GM12875 (cell line): ENCODE measurements around the gene BRAT1.
"Not testable (repeated sequence)": the region's sequence is repeated elsewhere in the genome, so short reads cannot be mapped to it uniquely, and the experiment has no call there.

Source experiments
- H3K4me3 ChIP-seq: one replicate; pipeline ENCODE4 v1.5.1; 2011; ENCODE audit warnings: low read depth, low read length, control low read depth
- TF ChIP-seq, protein P1 (sequence below): IDR thresholded peaks from 2 replicates; pipeline ENCODE4 v1.5.1; 2011; ENCODE audit warnings: low read depth, mild to moderate bottlenecking, control low read depth, inconsistent platforms, low read length, moderate library complexity, borderline replicate concordance; ENCODE audit not compliant: insufficient read depth

The BRAT1 gene

DNA sequence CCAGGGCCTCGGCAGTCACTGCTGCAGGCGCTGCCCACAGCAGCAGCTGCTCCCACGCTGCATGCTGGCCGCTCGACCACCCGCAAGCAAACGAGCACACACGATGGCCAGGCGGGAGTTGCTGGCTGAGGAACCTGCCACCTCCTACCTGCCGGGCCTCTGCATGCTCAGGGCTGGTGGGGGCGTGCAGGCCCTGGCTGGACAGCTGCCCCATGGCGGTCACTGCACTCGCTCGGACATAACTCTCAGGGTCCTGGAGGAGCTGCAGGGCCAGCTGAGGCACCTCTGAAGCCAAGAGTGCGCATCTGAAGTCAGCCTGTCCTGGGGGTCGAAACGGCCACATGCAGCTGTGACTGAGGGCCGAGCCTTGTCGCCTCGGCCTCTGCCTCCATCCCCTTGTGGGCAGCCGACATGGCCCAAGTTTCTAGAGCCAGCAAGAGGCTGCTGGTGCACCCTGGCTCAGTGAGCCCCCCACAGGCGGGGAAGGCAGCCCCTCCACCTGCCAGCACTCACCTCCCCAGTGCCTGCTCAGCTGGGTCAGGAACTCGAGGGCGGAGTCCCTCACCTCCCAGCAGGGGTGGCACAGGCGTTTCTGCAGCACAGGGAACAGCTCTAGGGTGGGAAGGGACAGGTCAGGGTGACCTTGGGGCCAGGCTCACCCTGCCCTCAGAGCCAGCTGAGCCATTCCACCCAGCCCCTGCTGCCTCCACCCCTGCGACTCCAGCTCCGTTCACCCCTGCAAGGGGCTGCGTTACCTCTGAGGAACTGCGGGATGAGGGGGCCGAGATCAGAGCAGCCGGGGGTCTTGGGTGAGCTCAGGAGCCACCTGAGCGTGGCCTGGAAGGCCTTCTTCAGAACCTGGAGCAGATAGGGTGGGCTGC lies 16.1 kb downstream of the BRAT1 start:
- H3K4me3 ChIP-seq: no peak overlapping the region
- TF ChIP-seq, protein P1, sequence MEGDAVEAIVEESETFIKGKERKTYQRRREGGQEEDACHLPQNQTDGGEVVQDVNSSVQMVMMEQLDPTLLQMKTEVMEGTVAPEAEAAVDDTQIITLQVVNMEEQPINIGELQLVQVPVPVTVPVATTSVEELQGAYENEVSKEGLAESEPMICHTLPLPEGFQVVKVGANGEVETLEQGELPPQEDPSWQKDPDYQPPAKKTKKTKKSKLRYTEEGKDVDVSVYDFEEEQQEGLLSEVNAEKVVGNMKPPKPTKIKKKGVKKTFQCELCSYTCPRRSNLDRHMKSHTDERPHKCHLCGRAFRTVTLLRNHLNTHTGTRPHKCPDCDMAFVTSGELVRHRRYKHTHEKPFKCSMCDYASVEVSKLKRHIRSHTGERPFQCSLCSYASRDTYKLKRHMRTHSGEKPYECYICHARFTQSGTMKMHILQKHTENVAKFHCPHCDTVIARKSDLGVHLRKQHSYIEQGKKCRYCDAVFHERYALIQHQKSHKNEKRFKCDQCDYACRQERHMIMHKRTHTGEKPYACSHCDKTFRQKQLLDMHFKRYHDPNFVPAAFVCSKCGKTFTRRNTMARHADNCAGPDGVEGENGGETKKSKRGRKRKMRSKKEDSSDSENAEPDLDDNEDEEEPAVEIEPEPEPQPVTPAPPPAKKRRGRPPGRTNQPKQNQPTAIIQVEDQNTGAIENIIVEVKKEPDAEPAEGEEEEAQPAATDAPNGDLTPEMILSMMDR: no peak

DNA sequence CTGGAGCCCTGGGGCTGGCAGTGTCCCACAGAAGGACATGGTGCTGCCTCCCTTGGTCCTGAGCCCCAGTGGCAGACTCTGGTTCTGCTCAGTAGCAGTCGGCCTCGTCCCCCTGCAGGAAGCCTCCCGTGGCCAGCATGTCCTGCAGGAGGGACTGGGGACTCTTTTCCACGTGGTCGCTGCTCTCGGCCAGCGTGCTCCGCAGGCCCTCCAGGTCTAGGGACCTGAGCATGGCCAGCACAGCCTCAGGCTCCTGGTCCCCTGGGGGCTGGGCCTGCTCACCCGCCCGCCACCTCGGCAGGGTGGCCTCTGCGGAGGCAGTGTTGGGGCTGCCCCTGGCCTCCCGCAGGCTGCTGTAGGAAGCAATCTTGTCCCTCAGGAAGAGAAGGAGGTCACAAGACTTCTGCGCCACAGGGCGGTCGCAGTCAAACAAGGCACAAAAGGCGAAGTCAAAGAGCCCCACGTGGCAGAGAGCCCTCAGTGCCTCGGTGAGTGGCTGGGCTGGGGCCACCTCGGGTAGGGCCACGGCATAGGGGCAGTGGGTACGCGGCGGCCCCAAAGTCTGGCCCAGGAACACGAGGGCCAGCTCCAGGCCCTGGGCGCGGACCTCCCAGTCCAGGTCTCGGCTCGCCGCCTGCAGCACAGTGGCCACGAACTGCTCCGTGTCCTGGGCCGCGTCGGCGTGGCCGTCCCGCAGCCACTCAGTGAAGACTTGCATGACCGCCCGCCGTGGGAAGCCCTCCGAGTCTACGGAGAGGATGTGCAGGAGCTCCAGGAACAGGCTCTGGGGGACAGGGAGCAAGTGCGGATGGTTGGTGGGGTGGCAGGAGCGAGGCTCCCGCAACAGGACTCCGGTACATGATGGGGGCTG lies 17.1 kb downstream of the BRAT1 start:
- TF ChIP-seq, protein P1: no peak
- H3K4me3 ChIP-seq: no peak overlapping the region

DNA sequence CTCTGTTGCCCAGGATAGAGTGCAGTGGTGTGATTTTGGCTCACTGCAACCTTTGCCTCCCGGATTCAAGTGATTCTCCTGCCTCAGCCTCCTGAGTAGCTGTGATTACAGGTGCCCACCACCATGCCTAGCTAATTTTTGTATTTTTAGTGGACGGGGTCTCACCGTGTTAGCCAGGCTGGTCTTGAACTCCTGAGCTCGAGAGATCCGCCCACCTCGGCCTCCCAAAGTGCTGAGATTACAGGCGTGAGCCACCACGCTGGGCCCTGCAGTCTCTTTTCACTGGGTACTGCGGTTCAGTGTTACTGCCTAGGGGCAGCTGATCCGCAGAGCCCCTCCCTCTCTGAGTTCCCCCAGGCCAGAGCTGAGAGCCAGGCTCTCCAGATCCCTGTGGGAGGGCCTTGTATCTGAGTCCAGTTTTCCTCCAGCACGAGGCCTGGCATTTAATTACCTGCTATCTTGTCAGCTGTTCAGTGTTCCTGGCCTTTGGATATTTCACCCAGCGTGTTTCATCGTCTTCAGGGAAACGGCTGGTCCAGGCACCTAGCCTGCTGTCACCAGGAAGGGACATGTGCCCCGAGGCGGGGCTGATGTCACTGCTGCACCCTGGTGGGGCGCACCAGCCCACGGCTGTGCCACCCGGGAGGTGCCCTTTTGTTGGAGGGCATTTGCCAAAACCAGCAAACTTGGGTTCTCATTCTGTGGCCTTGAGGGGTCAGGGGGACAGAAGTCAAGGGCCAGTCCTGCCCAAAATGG lies 19.3 kb downstream of the BRAT1 start:
- not testable (repeated sequence) for H3K4me3 ChIP-seq

DNA sequence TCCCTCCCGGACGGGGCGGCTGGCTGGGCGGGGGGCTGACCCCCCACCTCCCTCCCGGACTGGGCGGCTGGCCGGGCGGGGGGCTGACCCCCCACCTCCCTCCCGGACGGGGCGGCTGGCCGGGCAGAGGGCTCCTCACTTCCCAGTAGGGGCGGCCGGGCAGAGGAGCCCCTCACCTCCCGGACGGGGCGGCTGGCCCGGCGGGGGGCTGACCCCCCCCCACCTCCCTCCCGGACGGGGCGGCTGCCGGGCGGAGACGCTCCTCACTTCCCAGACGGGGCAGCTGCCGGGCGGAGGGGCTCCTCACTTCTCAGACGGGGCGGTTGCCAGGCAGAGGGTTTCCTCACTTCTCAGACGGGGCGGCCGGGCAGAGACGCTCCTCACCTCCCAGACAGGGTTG lies 21.1 kb downstream of the BRAT1 start:
- H3K4me3 ChIP-seq: not testable (repeated sequence)

DNA sequence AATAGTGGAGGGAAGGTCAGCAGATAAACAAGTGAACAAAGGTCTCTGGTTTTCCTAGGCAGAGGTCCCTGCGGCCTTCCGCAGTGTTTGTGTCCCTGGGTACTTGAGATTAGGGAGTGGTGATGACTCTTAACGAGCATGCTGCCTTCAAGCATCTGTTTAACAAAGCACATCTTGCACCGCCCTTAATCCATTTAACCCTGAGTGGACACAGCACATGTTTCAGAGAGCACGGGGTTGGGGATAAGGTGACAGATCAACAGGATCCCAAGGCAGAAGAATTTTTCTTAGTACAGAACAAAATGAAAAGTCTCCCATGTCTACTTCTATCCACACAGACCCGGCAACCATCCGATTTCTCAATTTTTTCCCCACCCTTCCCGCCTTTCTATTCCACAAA lies 21.8 kb downstream of the BRAT1 start:
- H3K4me3 ChIP-seq: not testable (repeated sequence)

DNA sequence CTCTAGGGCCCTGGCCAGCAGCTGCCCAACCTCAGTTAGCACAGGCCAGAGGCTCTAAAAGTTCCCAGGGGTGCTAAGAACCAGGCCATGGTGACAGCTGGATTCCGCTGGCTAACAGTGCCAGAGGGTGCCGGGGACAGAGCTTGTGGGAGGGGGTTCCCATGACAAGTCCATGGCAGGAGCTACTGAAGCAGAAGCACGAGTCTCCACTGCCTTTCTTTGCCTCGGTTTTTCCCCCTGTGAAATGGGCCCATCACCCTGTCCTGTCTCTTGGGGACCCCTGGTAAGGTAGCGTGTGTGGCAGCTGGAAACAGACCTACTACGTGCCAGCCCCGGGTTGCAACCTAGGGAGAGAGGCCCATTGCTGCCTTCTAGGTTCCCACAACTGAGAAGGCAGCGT lies 22.5 kb downstream of the BRAT1 start:
- H3K4me3 ChIP-seq: not testable (repeated sequence)

DNA sequence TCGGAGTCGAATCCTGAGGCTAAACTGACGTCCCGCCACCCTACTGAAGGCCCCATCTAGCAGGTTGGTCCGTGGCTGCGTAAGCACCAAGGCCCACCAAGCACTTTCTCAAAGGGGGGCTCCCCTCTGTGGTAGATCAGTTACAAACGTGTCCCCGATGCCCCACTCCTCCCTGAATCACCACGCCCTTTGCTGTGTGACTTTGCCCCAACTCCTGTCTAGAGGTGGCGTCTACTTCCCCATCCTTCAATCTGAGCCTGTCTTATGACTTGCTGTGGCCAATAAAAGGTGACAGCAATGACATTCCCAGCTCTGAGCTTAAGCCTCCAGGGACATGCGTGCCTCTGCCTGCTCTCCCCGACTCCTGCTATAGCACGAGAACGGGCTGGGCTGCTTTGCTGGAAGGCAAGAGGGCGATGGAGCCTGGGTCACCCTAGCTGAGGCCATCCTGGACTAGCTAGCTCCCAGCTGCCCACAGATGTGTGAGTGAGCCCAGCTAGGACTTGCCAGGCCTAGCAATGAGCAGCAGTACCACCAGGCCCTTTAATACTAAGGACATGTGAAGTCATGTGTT lies 23.0 kb downstream of the BRAT1 start:
- H3K4me3 ChIP-seq: not testable (repeated sequence)

DNA sequence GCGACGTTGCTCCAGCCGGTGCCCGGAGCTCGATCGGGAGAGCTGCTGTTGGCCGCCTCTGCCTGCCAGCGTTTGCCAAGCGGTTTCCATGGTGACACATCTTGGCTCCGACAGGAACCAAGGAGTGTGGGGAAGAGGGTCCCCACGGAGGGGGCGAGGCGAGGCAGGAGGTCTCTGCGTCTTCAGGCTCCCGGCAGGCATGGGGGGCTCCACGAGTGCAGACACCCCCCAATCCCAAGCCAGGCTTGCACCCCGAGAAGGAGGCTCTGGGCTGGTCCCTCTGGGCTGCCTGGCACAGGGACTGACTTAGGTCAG lies 23.6 kb downstream of the BRAT1 start:
- not testable (repeated sequence) for H3K4me3 ChIP-seq

DNA sequence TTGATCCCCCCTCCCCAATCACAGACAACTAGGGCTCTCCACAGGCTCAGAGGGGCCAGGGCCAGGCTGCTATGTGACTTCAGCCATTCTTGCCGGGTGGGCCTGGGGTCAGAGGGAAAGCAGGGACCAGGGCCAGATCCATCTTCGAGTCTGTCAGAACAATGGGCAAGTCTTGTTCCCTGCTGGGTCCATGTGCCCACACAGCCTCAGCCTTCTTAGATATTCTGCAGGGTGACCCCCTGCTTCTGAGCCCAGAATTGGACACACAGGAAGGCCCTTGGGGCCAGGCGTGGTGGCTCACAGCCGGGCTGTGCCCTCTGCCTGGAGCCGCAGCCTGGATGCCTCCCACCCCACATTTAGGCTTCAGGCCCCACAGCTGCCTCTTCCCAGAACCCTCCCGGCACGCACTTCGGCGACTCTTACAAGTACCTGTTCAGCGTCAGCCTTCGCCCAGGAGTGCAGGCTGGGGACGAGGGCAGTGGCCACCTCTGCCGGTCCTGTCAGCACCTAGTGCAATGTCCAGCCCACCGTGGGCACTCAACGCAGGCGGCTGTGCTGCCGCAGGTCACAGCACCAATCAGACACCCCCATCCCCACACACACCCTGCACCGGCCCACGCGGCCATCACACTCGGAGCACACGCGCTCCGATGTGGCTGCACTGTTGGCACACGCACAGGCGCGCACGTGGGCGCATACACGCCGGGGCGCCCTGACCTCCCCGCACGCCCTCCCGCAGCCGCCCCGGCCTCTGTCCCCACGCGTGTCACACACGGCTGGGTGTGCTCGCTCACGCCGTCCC lies 24.1 kb downstream of the BRAT1 start:
- not testable (repeated sequence) for H3K4me3 ChIP-seq

DNA sequence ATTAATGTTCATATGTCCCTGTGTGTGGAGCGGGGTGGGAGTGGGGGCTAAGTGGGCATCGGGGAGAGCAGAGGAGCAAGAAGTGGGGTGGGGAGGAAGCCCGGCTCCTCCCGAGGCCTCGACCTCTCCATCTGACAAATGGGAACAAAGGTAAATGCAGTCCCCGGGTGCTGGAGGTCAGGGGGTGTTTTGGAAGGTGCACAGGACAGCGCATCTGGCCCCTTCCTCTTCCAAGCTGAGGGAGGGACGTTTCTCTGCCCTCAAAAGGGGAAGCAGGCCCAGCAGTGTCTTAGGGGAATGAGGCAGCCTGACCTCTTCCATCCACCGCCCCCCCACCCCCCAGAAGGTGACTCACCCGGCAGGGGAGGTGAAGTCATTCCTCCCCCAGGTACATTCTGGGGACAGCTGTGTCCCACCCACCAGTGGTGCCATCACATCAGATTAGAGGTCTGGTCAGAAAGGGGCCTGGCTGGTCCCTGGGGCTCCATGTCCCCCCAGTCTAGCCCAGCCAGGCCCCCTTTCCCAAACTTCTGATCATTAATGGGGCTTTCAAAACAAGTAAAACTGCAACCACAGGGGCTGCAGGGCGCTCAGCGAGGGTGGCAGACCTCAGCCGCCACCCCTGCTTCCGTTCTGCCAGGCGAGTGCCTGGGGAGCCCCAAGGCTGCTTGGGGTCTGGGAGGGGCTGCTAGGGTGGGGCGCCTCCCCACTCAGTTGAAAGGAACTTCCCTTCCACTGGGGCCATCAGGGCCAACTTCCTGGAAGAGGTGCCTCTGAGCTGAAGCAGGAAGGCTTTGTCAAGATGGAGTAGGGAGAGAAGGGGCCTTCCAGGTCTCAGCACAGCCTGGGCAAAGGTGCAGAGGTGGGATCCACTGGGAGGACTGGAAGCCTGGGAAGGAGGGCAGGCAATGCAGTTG lies 25.0 kb downstream of the BRAT1 start:
- no peak overlapping the region for H3K4me3 ChIP-seq
- TF ChIP-seq, protein P1: no peak
